GM21576 (cell line): Measurements from ENCODE around the gene CLEC2B.

Source experiments
- ATAC-seq: cut with Tn5 transposase; IDR thresholded peaks from one replicate; pipeline ENCODE4 v1.9.1; 2021; ENCODE audit warnings: mild to moderate bottlenecking, moderate library complexity; ENCODE audit not compliant: unreplicated experiment

Gene CLEC2B

GRCh38 chr12:9810671-9811070, 58.5 kb downstream of the CLEC2B start:
- ATAC-seq, result no peak

GRCh38 chr12:9809866-9810265, 59.3 kb downstream of the CLEC2B start:
- no peak for ATAC-seq

GRCh38 chr12:9809338-9809737, 59.8 kb downstream of the CLEC2B start:
- no peak for ATAC-seq

GRCh38 chr12:9808504-9808903, 60.6 kb downstream of the CLEC2B start:
- ATAC-seq, result no peak

- ATAC-seq, result no peak
Measured at GRCh38 chr12:9806714-9807113, 62.4 kb downstream of the CLEC2B start.

- no peak for ATAC-seq
Measured at GRCh38 chr12:9805883-9806282, 63.3 kb downstream of the CLEC2B start.
